ENCODE results near the gene ZBTB16. TPM values are rescaled to one million over a fixed set of nuclear protein-coding genes. Genes with fewer than 3 reads are reported as not detected.
A peak's percentile ranks its signal among the peaks of the same experiment; 100 is the strongest.

The ZBTB16 gene
- total RNA-seq, 1 donor from 2014 or later: not detected

GRCh38 chr11:114194702-114195101 lies 135.2 kb downstream of the ZBTB16 start:
- Mint-ChIP-seq H3K27ac (no peak overlapping the region), H3K4me3 (no peak overlapping the region)

GRCh38 chr11:114195151-114195550 lies 135.6 kb downstream of the ZBTB16 start:
- DNase-seq (ENCODE audit: low spot score in 2 of 2, unreplicated experiment in 2 of 2): no peak
- peaks cover 34% of the 10 kb centered on the region for H3K4me1 Mint-ChIP-seq
- no peak for TF ChIP-seq CTCF (IDR thresholded peaks at IDR 0.05; ENCODE audit: unreplicated experiment)
- peaks cover 15% of the 10 kb centered on the region for H3K9me3 Mint-ChIP-seq
- H3K27me3 Mint-ChIP-seq (ENCODE audit: low read depth): peaks cover 31% of the 10 kb centered on the region
- no peaks in the 10 kb centered on the region for H3K36me3 Mint-ChIP-seq
- H3K4me3 Mint-ChIP-seq: no peak overlapping the region
- H3K27ac Mint-ChIP-seq: peak overlapping the region; percentile 2

More at GRCh38 chr11:114194702-114195101, 135.2 kb downstream of the ZBTB16 start:
- H3K27me3 Mint-ChIP-seq (ENCODE audit: low read depth): peaks cover 35% of the 10 kb centered on the region
- DNase-seq (ENCODE audit: low spot score in 2 of 2, unreplicated experiment in 2 of 2): no peak
- peaks cover 34% of the 10 kb centered on the region for H3K4me1 Mint-ChIP-seq
- no peaks in the 10 kb centered on the region for H3K36me3 Mint-ChIP-seq
- H3K9me3 Mint-ChIP-seq: peaks cover 15% of the 10 kb centered on the region
- no peak for TF ChIP-seq CTCF (IDR thresholded peaks at IDR 0.05; ENCODE audit: unreplicated experiment)

GRCh38 chr11:114195981-114196731 lies 136.6 kb downstream of the ZBTB16 start:
- Mint-ChIP-seq H3K36me3 (no peaks in the 10 kb centered on the region), H3K27ac (no peak overlapping the region)

GRCh38 chr11:114196997-114197703 lies 137.6 kb downstream of the ZBTB16 start:
- H3K27ac Mint-ChIP-seq: no peak overlapping the region
- no peak for TF ChIP-seq CTCF (IDR thresholded peaks at IDR 0.05; ENCODE audit: unreplicated experiment)
- no peak for DNase-seq (ENCODE audit: low spot score in 2 of 2, unreplicated experiment in 2 of 2)
- H3K9me3 Mint-ChIP-seq: no peaks in the 10 kb centered on the region
- H3K4me1 Mint-ChIP-seq: peaks cover 43% of the 10 kb centered on the region
- no peak overlapping the region for H3K4me3 Mint-ChIP-seq
- H3K27me3 Mint-ChIP-seq (ENCODE audit: low read depth): peaks cover 20% of the 10 kb centered on the region
- no peaks in the 10 kb centered on the region for H3K36me3 Mint-ChIP-seq

More at GRCh38 chr11:114195981-114196731, 136.6 kb downstream of the ZBTB16 start:
- Mint-ChIP-seq H3K27me3 (ENCODE audit: low read depth) (peaks cover 26% of the 10 kb centered on the region), H3K4me1 (peaks cover 43% of the 10 kb centered on the region), H3K9me3 (peaks cover 10% of the 10 kb centered on the region), H3K4me3 (no peak overlapping the region)
- no peak for DNase-seq (ENCODE audit: low spot score in 2 of 2, unreplicated experiment in 2 of 2)
- TF ChIP-seq CTCF (IDR thresholded peaks at IDR 0.05; ENCODE audit: unreplicated experiment): no peak

GRCh38 chr11:114197799-114198500 lies 138.4 kb downstream of the ZBTB16 start:
- peak in 1 of 2 experiments; percentile 52 for DNase-seq (ENCODE audit: low spot score in 2 of 2, unreplicated experiment in 2 of 2)
- no peak overlapping the region for H3K4me3 Mint-ChIP-seq
- H3K4me1 Mint-ChIP-seq: peaks cover 43% of the 10 kb centered on the region
- no peak for TF ChIP-seq CTCF (IDR thresholded peaks at IDR 0.05; ENCODE audit: unreplicated experiment)
- no peaks in the 10 kb centered on the region for H3K9me3 Mint-ChIP-seq
- peaks cover 17% of the 10 kb centered on the region for H3K27me3 Mint-ChIP-seq (ENCODE audit: low read depth)
- peak overlapping the region; percentile 85 for H3K27ac Mint-ChIP-seq
- no peaks in the 10 kb centered on the region for H3K36me3 Mint-ChIP-seq

Data from mesothelial cell of epicardium (in vitro differentiated cells).